ENCODE data around the gene MPPED2.

- TF ChIP-seq, protein P1, sequence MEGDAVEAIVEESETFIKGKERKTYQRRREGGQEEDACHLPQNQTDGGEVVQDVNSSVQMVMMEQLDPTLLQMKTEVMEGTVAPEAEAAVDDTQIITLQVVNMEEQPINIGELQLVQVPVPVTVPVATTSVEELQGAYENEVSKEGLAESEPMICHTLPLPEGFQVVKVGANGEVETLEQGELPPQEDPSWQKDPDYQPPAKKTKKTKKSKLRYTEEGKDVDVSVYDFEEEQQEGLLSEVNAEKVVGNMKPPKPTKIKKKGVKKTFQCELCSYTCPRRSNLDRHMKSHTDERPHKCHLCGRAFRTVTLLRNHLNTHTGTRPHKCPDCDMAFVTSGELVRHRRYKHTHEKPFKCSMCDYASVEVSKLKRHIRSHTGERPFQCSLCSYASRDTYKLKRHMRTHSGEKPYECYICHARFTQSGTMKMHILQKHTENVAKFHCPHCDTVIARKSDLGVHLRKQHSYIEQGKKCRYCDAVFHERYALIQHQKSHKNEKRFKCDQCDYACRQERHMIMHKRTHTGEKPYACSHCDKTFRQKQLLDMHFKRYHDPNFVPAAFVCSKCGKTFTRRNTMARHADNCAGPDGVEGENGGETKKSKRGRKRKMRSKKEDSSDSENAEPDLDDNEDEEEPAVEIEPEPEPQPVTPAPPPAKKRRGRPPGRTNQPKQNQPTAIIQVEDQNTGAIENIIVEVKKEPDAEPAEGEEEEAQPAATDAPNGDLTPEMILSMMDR (IDR thresholded peaks at IDR 0.05) = no peak
- TF ChIP-seq POLR2A (IDR thresholded peaks at IDR 0.05) = no peak
These were observed 10.7 kb upstream of the MPPED2 start for GRCh38 chr11:30596832-30597231.

Measured in lower leg skin (tissue), 3 donors.